RWPE2 (cell line): ENCODE measurements around the gene SLX4.

Experiments
- ATAC-seq: fragments of 200-7000 bp; cut with Tn5 transposase; 3 replicates; pipeline ENCODE4 v1.9.1; 2021; ENCODE audit warnings: low read depth
- DNase-seq: peaks from one replicate; pipeline ENCODE4 v3.0.0-alpha.2; 2020; ENCODE audit warnings: low spot score
- H3K27ac ChIP-seq: fragments of 450-650 bp; 2 replicates; pipeline ENCODE4 v1.5.1; 2017; ENCODE audit warnings: mild to moderate bottlenecking; ENCODE audit not compliant: poor library complexity, severe bottlenecking
- H3K27me3 ChIP-seq: fragments of 250-450 bp; sonication (Bioruptor Pico); 2 replicates; pipeline ENCODE4 v1.5.1; 2021; ENCODE audit warnings: mild to moderate bottlenecking, moderate library complexity; ENCODE audit not compliant: insufficient read depth, poor library complexity, severe bottlenecking
- H3K36me3 ChIP-seq: fragments of 250-450 bp; sonication (Bioruptor Pico); 2 replicates; pipeline ENCODE4 v1.5.1; 2020; ENCODE audit warnings: low read depth, mild to moderate bottlenecking, moderate library complexity
- H3K4me1 ChIP-seq: fragments of 250-450 bp; sonication (Bioruptor Pico); 2 replicates; pipeline ENCODE4 v1.5.1; 2021; ENCODE audit warnings: mild to moderate bottlenecking, moderate library complexity; ENCODE audit not compliant: insufficient read depth, poor library complexity, severe bottlenecking
- H3K4me3 ChIP-seq: fragments of 250-450 bp; sonication (Bioruptor Pico); 2 replicates; pipeline ENCODE4 v1.5.1; 2021; ENCODE audit warnings: mild to moderate bottlenecking, moderate library complexity; ENCODE audit not compliant: severe bottlenecking
- H3K9me3 ChIP-seq: fragments of 250-450 bp; sonication (Bioruptor Pico); 2 replicates; pipeline ENCODE4 v1.5.1; 2021; ENCODE audit warnings: mild to moderate bottlenecking, moderate library complexity; ENCODE audit not compliant: severe bottlenecking
- CTCF ChIP-seq: fragments of 450-650 bp; IDR thresholded peaks from one replicate; pipeline ENCODE4 v1.5.1; 2017; ENCODE audit warnings: mild to moderate bottlenecking, moderate library complexity; ENCODE audit not compliant: poor library complexity, severe bottlenecking

Gene SLX4

GRCh38 chr16:3564130-3564888, 47.1 kb downstream of the SLX4 start:
- Histone ChIP-seq H3K36me3 (no peaks in the 10 kb centered on the region), H3K27me3 (no peaks in the 10 kb centered on the region), H3K4me1 (no peaks in the 10 kb centered on the region), H3K9me3 (no peaks in the 10 kb centered on the region), H3K4me3 (no peak overlapping the region), H3K27ac (no peak overlapping the region)
- no peak for TF ChIP-seq CTCF
- ATAC-seq = no peak
- no peak for DNase-seq

GRCh38 chr16:3562914-3563480, 48.4 kb downstream of the SLX4 start:
- H3K4me3 ChIP-seq = no peak overlapping the region
- H3K4me1 ChIP-seq = no peaks in the 10 kb centered on the region
- H3K36me3 ChIP-seq = no peaks in the 10 kb centered on the region
- DNase-seq (no peak), ATAC-seq (no peak)
- H3K9me3 ChIP-seq = no peaks in the 10 kb centered on the region
- no peak overlapping the region for H3K27ac ChIP-seq
- no peaks in the 10 kb centered on the region for H3K27me3 ChIP-seq
- no peak for TF ChIP-seq CTCF

GRCh38 chr16:3561626-3562025, 49.8 kb downstream of the SLX4 start:
- no peaks in the 10 kb centered on the region for H3K4me1 ChIP-seq
- H3K4me3 ChIP-seq = no peak overlapping the region
- H3K27ac ChIP-seq = no peak overlapping the region
- no peaks in the 10 kb centered on the region for H3K27me3 ChIP-seq
- no peak for DNase-seq
- no peaks in the 10 kb centered on the region for H3K36me3 ChIP-seq
- H3K9me3 ChIP-seq = no peaks in the 10 kb centered on the region
- TF ChIP-seq CTCF = no peak
- no peak for ATAC-seq

GRCh38 chr16:3554351-3554928, 57.0 kb downstream of the SLX4 start:
- no peaks in the 10 kb centered on the region for H3K4me1 ChIP-seq
- ATAC-seq = no peak
- no peak overlapping the region for H3K4me3 ChIP-seq
- no peaks in the 10 kb centered on the region for H3K36me3 ChIP-seq
- no peak for TF ChIP-seq CTCF
- DNase-seq = no peak
- H3K9me3 ChIP-seq = no peaks in the 10 kb centered on the region
- no peaks in the 10 kb centered on the region for H3K27me3 ChIP-seq
- H3K27ac ChIP-seq = no peak overlapping the region
